ENCODE data around the gene RETREG2. TPM values are rescaled to one million over a fixed set of nuclear protein-coding genes. Genes with fewer than 3 reads are reported as not detected.

RETREG2 gene
- total RNA-seq, 1 experiment from 2014 or later, result 63.7 TPM

GRCh38 chr2:219199470-219200211, 21.6 kb downstream of the RETREG2 start:
- Histone ChIP-seq H3K36me3 (ENCODE audit: control insufficient read depth in 1 of 2, insufficient read depth in 2 of 2, low read length in 2 of 2) (no peaks in the 10 kb centered on the region), H3K4me3 (replicated peaks in 1 of 2; ENCODE audit: low read depth in 1 of 2, low read length in 2 of 2) (no peak overlapping the region), H3K27ac (ENCODE audit: low read depth, low read length) (no peak overlapping the region), H4K20me1 (ENCODE audit: insufficient read depth) (no peaks in the 10 kb centered on the region), H3K4me2 (ENCODE audit: low read length) (no peak overlapping the region), H3K9me2 (ENCODE audit: insufficient read depth) (no peaks in the 10 kb centered on the region), H3K27me3 (ENCODE audit: insufficient read depth, low read length) (no peaks in the 10 kb centered on the region), H3K9ac (ENCODE audit: low read length) (no peak overlapping the region), H3K79me2 (ENCODE audit: insufficient read depth, low read length) (no peaks in the 10 kb centered on the region), H3K4me1 (ENCODE audit: control insufficient read depth in 1 of 2, insufficient read depth in 2 of 2, low read length in 2 of 2) (no peaks in the 10 kb centered on the region), H3K9me3 (ENCODE audit: control insufficient read depth in 1 of 2, insufficient read depth in 1 of 2, low read depth in 1 of 2, low read length in 2 of 2) (peaks cover 0 to 3% of the 10 kb centered on the region in 2 experiments; a peak in 2 of 4 replicates), H2AFZ (ENCODE audit: low read depth, low read length, poor library complexity, severe bottlenecking) (no peak overlapping the region)
- ATAC-seq (no peak), DNase-seq (ENCODE audit: low read depth, low spot score) (no peak)
- ChIA-PET CTCF (no interaction called here), POLR2A (interaction anchor here (0.9 kb wide), 1 partner anchor 23 kb away, joined by 5 read pairs; the partner anchor contains the start of gene CNPPD1), RAD21 (ENCODE audit: low non-redundant PET in 1 of 2, low total read pairs in 2 of 2, uncharacterized antibody in 2 of 2, unreplicated experiment in 2 of 2) (no interaction called here)
- intact Hi-C loops (cut with micrococcal nuclease), result no loop called here
- no TSS peak for BruUV-seq (replicated peaks)
- TF ChIP-seq ELF1 (IDR thresholded peaks at IDR 0.05; ENCODE audit: borderline replicate concordance, low read depth) (no peak), CEBPB (IDR thresholded peaks at IDR 0.05; ENCODE audit: low read depth) (no peak), EZH2 (IDR thresholded peaks at IDR 0.05) (no peak), ZFX (IDR thresholded peaks at IDR 0.05) (no peak), SIN3A (IDR thresholded peaks at IDR 0.05; ENCODE audit: low read depth) (no peak), CTCF (IDR thresholded peaks at IDR 0.05 in 2 of 3, conservative IDR thresholded peaks at IDR 0.05 in 1 of 3; ENCODE audit: borderline replicate concordance in 1 of 3, insufficient read depth in 1 of 3, low read depth in 2 of 3, low read length in 2 of 3) (no peak), EZH2phosphoT487 (IDR thresholded peaks at IDR 0.05; ENCODE audit: borderline replicate concordance) (no peak), SP1 (IDR thresholded peaks at IDR 0.05; ENCODE audit: low read depth) (no peak), RAD21 (IDR thresholded peaks at IDR 0.05; ENCODE audit: low read depth) (no peak), POLR2AphosphoS5 (IDR thresholded peaks at IDR 0.05; ENCODE audit: low read depth, low read length) (no peak), ZNF274 (IDR thresholded peaks at IDR 0.05; ENCODE audit: low read depth, low read length) (no peak), POLR2A (IDR thresholded peaks at IDR 0.05; ENCODE audit: borderline replicate concordance, extremely low read depth, insufficient read depth, insufficient read length) (no peak), ATF3 (IDR thresholded peaks at IDR 0.05) (no peak), TCF7L2 (IDR thresholded peaks at IDR 0.05; ENCODE audit: borderline replicate concordance, extremely low read depth, insufficient read depth, insufficient read length) (no peak), ZBTB33 (IDR thresholded peaks at IDR 0.05; ENCODE audit: extremely low read depth, insufficient replicate concordance, low read length) (no peak), JUND (IDR thresholded peaks at IDR 0.05) (no peak), MAX (IDR thresholded peaks at IDR 0.05) (no peak)

Measured in HCT116 (cell line).